Fibroblast of the aortic adventitia (primary cell): Measurements from ENCODE around the gene KRT1. TPM values are rescaled to one million over a fixed set of nuclear protein-coding genes. Genes with fewer than 3 reads are reported as not detected.

Experiments used
- DNase-seq: peaks from one replicate; pipeline ENCODE4 v3.0.0-alpha.2; 2010; ENCODE audit warnings: low read depth
- H3K4me3 ChIP-seq: 2 replicates; pipeline ENCODE4 v1.5.1; 2011; ENCODE audit warnings: low read depth, mild to moderate bottlenecking, control low read depth, low read length, moderate library complexity
- CTCF ChIP-seq: IDR thresholded peaks from 2 replicates; pipeline ENCODE4 v1.5.1; 2011; ENCODE audit warnings: mild to moderate bottlenecking, low read length, control low read depth, inconsistent platforms; ENCODE audit not compliant: insufficient read depth
- total RNA-seq: library from RNA; depleted of rRNA; stranded (reverse); fragments of >200 nt; gene quantifications from 2 replicates; pipeline ENCODE4 v1.2.3, GENCODE V29; 2012; ENCODE audit warnings: low replicate concordance

The KRT1 gene
- total RNA-seq, 1 donor = not detected

- TF ChIP-seq CTCF = no peak
- DNase-seq = no peak
- no peak overlapping the region for H3K4me3 ChIP-seq
These were observed 9.0 kb upstream of the KRT1 start for GRCh38 chr12:52689239-52689638.

DNA sequence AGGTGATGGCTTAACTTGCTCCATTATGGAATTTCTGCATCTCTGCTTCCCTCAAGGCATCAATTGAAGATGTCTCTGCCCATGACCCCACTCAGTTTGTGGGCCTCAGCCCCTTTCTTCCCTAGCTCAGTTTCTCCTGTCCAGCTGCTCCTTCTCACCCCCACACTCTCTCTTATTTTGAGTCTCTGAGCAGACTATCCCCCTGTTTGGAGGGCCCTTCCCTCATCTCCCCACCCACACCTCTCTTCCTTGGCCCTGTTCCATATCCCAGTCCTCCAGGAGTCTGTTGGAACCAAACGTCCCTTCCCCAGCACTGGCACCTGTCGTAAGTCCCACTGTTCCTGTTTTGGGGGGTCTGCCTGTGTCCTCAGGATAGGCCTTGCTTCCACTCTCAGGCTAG lies 8.3 kb upstream of the KRT1 start:
- DNase-seq = no peak
- TF ChIP-seq CTCF = no peak
- no peak overlapping the region for H3K4me3 ChIP-seq

DNA sequence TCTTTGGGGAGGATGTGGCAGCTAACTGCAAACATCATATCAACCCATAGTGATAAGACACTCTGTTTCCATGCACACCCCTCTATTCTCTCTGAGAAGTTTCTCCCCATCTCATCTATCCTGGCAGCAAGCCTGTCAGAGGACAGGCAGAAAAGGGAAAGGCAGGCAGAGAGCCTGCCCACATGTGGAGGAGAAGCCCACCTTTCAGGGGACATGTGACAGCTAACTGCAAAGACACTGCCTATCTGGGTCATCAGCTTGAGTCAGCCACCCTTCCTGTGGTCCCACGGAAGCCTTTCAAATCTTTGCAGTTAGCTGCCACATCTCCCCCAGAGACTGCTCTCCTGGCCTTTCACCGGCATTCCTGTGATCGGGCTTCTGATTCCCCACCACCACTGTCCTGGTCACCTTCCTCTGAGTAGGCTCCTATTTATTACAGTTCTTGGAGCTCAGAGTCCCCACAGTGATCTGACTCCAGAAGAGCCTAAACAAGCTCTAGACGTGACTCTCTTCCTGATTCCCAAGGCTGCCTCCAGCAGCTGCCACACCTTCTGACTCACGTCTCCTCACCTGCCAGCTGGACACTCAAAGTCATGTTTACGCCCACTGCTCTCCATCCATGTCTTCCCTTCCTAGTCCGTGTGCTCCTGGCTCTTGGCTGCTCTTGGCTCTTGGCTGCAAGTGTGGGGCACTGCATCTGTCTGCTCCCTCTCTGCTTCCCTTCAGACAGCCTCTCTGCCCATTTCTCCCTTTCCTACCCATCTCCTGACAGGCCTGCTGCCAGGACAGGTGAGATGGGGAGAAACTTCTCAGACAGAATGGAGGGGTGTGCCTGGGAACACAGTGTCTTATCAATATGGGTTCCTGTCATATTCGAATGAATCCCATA lies 7.5 kb upstream of the KRT1 start:
- DNase-seq = no peak
- no peak for TF ChIP-seq CTCF
- no peak overlapping the region for H3K4me3 ChIP-seq

DNA sequence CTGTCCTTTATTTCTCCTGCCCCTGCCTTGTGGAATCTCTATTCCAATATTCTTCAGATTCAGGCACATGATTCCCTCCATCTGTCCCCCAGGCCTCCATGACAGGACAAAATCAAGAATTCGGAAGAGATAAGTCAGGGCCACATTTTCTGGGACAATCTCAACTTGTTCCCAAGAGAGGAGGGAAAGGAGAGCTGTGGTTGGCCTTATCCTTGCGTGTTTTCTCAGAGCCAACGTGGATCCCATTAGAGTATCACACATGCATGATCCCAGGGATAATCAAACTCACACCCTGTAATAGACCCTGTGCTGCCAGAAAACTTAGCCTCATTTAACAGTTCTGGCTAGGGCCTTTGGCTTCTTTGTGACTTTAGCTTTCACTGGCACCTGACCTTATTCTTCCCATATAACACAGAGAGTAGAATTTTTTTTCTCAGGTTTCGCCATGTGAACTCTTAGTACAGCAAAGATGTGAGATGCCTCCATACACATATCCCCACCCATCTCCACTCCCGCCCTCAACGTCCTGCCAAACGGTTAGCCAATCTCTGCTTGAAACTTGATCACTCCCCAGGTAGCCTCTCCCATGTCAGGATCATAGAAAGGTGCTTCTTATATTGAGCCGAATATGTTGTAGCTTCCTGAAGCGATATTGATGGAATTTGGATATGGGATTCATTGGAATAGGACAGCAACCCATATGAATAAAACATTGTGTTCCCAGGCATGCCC lies 6.7 kb upstream of the KRT1 start:
- DNase-seq = no peak
- no peak for TF ChIP-seq CTCF
- no peak overlapping the region for H3K4me3 ChIP-seq

- H3K4me3 ChIP-seq = no peak overlapping the region
- no peak for DNase-seq
- TF ChIP-seq CTCF = no peak
These were observed 5.9 kb upstream of the KRT1 start for GRCh38 chr12:52686063-52686462.

GRCh38 chr12:52685406-52685890 lies 5.2 kb upstream of the KRT1 start:
- no peak overlapping the region for H3K4me3 ChIP-seq
- TF ChIP-seq CTCF = no peak
- no peak for DNase-seq
